ENCODE measurements around the gene CTNND1. TPM values are rescaled to one million over a fixed set of nuclear protein-coding genes. Genes with fewer than 3 reads are reported as not detected.

Gene CTNND1
- total and polyA plus RNA-seq, 10 of the 15 experiments (the other 5 are each of a cell fraction or from before 2014, with no cell fraction given), result 4.7 to 70.0 (median 30.0) TPM

GRCh38 chr11:57764021-57764420, 2.4 kb downstream of the CTNND1 start (continued):
- TF ChIP-seq, protein P1, sequence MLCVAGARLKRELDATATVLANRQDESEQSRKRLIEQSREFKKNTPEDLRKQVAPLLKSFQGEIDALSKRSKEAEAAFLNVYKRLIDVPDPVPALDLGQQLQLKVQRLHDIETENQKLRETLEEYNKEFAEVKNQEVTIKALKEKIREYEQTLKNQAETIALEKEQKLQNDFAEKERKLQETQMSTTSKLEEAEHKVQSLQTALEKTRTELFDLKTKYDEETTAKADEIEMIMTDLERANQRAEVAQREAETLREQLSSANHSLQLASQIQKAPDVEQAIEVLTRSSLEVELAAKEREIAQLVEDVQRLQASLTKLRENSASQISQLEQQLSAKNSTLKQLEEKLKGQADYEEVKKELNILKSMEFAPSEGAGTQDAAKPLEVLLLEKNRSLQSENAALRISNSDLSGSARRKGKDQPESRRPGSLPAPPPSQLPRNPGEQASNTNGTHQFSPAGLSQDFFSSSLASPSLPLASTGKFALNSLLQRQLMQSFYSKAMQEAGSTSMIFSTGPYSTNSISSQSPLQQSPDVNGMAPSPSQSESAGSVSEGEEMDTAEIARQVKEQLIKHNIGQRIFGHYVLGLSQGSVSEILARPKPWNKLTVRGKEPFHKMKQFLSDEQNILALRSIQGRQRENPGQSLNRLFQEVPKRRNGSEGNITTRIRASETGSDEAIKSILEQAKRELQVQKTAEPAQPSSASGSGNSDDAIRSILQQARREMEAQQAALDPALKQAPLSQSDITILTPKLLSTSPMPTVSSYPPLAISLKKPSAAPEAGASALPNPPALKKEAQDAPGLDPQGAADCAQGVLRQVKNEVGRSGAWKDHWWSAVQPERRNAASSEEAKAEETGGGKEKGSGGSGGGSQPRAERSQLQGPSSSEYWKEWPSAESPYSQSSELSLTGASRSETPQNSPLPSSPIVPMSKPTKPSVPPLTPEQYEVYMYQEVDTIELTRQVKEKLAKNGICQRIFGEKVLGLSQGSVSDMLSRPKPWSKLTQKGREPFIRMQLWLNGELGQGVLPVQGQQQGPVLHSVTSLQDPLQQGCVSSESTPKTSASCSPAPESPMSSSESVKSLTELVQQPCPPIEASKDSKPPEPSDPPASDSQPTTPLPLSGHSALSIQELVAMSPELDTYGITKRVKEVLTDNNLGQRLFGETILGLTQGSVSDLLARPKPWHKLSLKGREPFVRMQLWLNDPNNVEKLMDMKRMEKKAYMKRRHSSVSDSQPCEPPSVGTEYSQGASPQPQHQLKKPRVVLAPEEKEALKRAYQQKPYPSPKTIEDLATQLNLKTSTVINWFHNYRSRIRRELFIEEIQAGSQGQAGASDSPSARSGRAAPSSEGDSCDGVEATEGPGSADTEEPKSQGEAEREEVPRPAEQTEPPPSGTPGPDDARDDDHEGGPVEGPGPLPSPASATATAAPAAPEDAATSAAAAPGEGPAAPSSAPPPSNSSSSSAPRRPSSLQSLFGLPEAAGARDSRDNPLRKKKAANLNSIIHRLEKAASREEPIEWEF (IDR thresholded peaks at IDR 0.05; ENCODE audit: insufficient replicate concordance, low read depth, low read length), result no peak

DNA sequence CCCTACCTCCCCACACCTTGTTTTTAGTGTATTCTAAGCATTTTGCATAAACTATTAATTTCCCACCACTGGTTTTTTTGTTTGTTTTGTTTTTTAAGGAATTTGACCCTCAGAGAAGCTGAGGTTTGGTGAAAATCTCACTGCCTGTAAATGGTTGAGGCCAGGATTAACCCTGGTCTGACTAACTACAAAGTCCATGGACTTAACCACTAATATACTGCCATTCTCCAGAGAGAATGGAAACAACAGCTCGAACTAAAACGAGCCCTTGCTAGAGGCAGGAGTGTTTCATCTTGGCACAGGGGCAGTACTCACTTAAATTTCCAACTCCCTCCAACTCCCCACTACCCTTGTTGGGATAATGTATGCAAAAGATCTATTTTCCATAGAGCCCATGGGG, 3.0 kb downstream of the CTNND1 start:
- no peaks in the 10 kb centered on the region for H4K20me1 ChIP-seq (ENCODE audit: control insufficient read depth, insufficient read depth)
- 0 out of 2 replicates have a peak overlapping the region, but pooled peaks have one; percentile 18 for H3K27ac ChIP-seq (ENCODE audit: control insufficient read depth, insufficient read depth)
- SMC1A ChIA-PET (ENCODE audit: uncharacterized antibody, unreplicated experiment), result interaction anchor here (0.6 to 11.4 kb wide), 11 partner anchors 9 to 744 kb away, joined by 3 to 197 read pairs (median 3); partner anchors contain the start of genes BTBD18 and SELENOH
- 27% methylated on average over 2 of the region's 2 CpGs for WGBS (ENCODE audit: insufficient coverage, insufficient replicate concordance, low lambda C conversion rate, missing lambda C conversion rate)
- peaks cover 74% of the 10 kb centered on the region for H3K79me2 ChIP-seq (ENCODE audit: control insufficient read depth, insufficient read depth, low read length)
- POLR2A ChIA-PET, result interaction anchor here (0.6 to 9.4 kb wide), 11 partner anchors 12 to 89 kb away, joined by 3 to 110 read pairs (median 6); partner anchors contain the start of genes MED19, SELENOH and TMX2
- FAIRE-seq, result no peak
- peak overlapping the region; percentile 98 for H3K9ac ChIP-seq (ENCODE audit: control insufficient read depth, insufficient read depth, low read length)
- H3K4me2 ChIP-seq (ENCODE audit: control insufficient read depth, insufficient read depth), result peak overlapping the region; percentile 86
- no peaks in the 10 kb centered on the region for H3K9me3 ChIP-seq (replicated peaks; ENCODE audit: control insufficient read depth, insufficient read depth, low read length)
- ATAC-seq, result peak; percentile 24; the same call in 2 of the 3 replicates
- in situ Hi-C loops (cut with MboI) (no loop called here), intact Hi-C loops (cut with micrococcal nuclease; ENCODE audit: unreplicated experiment) (no loop called here)
- RAD21 ChIA-PET (ENCODE audit: unreplicated experiment), result interaction anchor here (0.6 to 12.9 kb wide), 9 partner anchors 8 to 196 kb away, joined by 3 to 141 read pairs (median 8); partner anchors contain the start of gene BTBD18
- H3K27me3 ChIP-seq (replicated peaks in 1 of 2; ENCODE audit: control insufficient read depth in 2 of 2, insufficient read depth in 2 of 2, low read length in 1 of 2), result no peaks in the 10 kb centered on the region
- H3K4me1 ChIP-seq (ENCODE audit: control insufficient read depth, insufficient read depth, low read length), result no peaks in the 10 kb centered on the region
- H3K36me3 ChIP-seq (ENCODE audit: control insufficient read depth in 2 of 2, insufficient read depth in 2 of 2, low read length in 1 of 2), result peaks cover 0 to 3% of the 10 kb centered on the region in 2 experiments; a peak in 1 of 4 replicates
- no peak overlapping the region for H2AFZ ChIP-seq (ENCODE audit: control insufficient read depth, low read depth, low read length)
- peak overlapping the region; percentile 70 for H3K4me3 ChIP-seq
- CTCF ChIA-PET, result interaction anchor here (0.9 to 10.1 kb wide), 12 partner anchors 9 to 1275 kb away, joined by 3 to 169 read pairs (median 8); partner anchors contain the start of genes BTBD18 and SELENOH
- BruUV-seq (replicated peaks), result no TSS peak
- no peak for DNase-seq (ENCODE audit: low read depth, low spot score)
- TF ChIP-seq BMI1 (IDR thresholded peaks at IDR 0.05; ENCODE audit: borderline replicate concordance), result no peak
- no peak for TF ChIP-seq BCL3 (IDR thresholded peaks at IDR 0.05; ENCODE audit: borderline replicate concordance, insufficient read depth, low read depth, low read length, poor library complexity, severe bottlenecking)
- TF ChIP-seq RB1 (IDR thresholded peaks at IDR 0.05; ENCODE audit: borderline replicate concordance), result no peak
- no peak for TF ChIP-seq HDGF (IDR thresholded peaks at IDR 0.05)
- no peak for TF ChIP-seq SRF (IDR thresholded peaks at IDR 0.05; ENCODE audit: low read depth in 2 of 2, low read length in 2 of 2)
- no peak for TF ChIP-seq YBX1 (IDR thresholded peaks at IDR 0.05)
- TF ChIP-seq TARDBP (IDR thresholded peaks at IDR 0.05; ENCODE audit: borderline replicate concordance), result no peak
- no peak for TF ChIP-seq IRF4 (IDR thresholded peaks at IDR 0.05; ENCODE audit: low read depth, low read length)
- TF ChIP-seq PAX5 (IDR thresholded peaks at IDR 0.05; ENCODE audit: borderline replicate concordance, low read depth, low read length), result no peak
- TF ChIP-seq DPF2 (IDR thresholded peaks at IDR 0.05), result no peak
- TF ChIP-seq, protein P2, sequence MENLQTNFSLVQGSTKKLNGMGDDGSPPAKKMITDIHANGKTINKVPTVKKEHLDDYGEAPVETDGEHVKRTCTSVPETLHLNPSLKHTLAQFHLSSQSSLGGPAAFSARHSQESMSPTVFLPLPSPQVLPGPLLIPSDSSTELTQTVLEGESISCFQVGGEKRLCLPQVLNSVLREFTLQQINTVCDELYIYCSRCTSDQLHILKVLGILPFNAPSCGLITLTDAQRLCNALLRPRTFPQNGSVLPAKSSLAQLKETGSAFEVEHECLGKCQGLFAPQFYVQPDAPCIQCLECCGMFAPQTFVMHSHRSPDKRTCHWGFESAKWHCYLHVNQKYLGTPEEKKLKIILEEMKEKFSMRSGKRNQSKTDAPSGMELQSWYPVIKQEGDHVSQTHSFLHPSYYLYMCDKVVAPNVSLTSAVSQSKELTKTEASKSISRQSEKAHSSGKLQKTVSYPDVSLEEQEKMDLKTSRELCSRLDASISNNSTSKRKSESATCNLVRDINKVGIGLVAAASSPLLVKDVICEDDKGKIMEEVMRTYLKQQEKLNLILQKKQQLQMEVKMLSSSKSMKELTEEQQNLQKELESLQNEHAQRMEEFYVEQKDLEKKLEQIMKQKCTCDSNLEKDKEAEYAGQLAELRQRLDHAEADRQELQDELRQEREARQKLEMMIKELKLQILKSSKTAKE (IDR thresholded peaks at IDR 0.05; ENCODE audit: low read depth, poor library complexity, severe bottlenecking), result no peak

Measured in GM12878 (cell line).